Measurements from ENCODE around the gene SLC37A1. TPM values are rescaled to one million over a fixed set of nuclear protein-coding genes. Genes with fewer than 3 reads are reported as not detected.

Gene SLC37A1
- total RNA-seq, 2 donors from 2014 or later = 22.7 to 47.0 TPM

DNA sequence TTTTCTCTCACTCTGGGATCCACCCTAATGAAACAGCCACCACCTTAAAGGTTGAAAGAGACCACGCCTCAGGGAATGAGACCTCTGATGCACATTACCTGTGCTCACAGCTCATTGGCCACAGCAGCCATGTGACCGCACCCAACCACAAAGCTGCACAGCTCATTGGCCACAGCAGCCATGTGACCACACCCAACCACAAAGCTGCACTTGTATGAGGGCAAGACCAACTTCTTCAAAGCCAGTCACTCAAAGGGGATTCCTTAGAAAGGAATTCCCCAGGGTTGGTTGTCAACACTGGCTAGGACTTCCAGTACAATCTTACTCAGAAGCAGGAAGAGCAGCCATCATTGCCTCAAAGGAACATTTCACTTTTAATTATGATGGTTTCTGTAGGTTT is 96.2 kb downstream of the SLC37A1 start:
- WGBS, 2 experiments (ENCODE audit: insufficient coverage in 1 of 2, insufficient read length in 1 of 2) = 89 to 97% methylated on average over 1 to 2 of the region's 2 CpGs
- peaks cover 17% of the 10 kb centered on the region for H3K9me3 Mint-ChIP-seq

DNA sequence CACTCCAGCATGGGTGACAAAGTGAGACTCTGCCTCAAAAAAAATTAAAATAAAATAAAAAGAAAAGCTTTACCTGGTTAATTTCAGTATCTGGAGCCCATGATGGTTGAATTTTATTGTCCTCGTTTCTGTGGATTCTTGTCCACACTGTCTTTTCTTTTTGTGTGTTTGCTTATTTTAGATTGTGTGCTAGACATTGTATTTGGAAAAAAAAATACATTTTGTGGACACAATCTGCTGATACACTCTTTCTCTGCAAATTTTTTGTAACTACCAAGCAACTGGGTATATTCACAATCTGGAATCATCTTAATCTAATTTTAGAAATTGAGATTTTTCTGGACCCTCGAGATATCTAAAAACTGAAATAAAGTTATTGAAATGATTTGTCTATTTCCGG is 98.2 kb downstream of the SLC37A1 start:
- H3K27ac ChIP-seq (ENCODE audit: low read depth, low read length) = no peak overlapping the region
- peaks cover 28% of the 10 kb centered on the region for H3K9me3 ChIP-seq (ENCODE audit: control insufficient read depth, low read length)
- peaks cover 10% of the 10 kb centered on the region for H3K27me3 Mint-ChIP-seq (ENCODE audit: insufficient read depth)
- H3K9me3 Mint-ChIP-seq = peaks cover 8% of the 10 kb centered on the region
- TF ChIP-seq, protein P1, sequence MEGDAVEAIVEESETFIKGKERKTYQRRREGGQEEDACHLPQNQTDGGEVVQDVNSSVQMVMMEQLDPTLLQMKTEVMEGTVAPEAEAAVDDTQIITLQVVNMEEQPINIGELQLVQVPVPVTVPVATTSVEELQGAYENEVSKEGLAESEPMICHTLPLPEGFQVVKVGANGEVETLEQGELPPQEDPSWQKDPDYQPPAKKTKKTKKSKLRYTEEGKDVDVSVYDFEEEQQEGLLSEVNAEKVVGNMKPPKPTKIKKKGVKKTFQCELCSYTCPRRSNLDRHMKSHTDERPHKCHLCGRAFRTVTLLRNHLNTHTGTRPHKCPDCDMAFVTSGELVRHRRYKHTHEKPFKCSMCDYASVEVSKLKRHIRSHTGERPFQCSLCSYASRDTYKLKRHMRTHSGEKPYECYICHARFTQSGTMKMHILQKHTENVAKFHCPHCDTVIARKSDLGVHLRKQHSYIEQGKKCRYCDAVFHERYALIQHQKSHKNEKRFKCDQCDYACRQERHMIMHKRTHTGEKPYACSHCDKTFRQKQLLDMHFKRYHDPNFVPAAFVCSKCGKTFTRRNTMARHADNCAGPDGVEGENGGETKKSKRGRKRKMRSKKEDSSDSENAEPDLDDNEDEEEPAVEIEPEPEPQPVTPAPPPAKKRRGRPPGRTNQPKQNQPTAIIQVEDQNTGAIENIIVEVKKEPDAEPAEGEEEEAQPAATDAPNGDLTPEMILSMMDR (conservative IDR thresholded peaks at IDR 0.05) = no peak
- no peaks in the 10 kb centered on the region for H3K36me3 Mint-ChIP-seq (ENCODE audit: low read depth)
- H3K4me3 Mint-ChIP-seq = no peak overlapping the region
- no peak overlapping the region for H3K4me3 ChIP-seq (ENCODE audit: low read length)
- H3K27me3 ChIP-seq (ENCODE audit: control insufficient read depth, insufficient read depth, low read length, poor library complexity, severe bottlenecking) = no peaks in the 10 kb centered on the region
- H3K9ac ChIP-seq (ENCODE audit: extremely low read depth, low read length, poor library complexity, severe bottlenecking) = no peak overlapping the region
- no peaks in the 10 kb centered on the region for H3K36me3 ChIP-seq (ENCODE audit: control insufficient read depth, insufficient read depth, low read length)
- peaks cover 3% of the 10 kb centered on the region for H3K4me1 Mint-ChIP-seq
- 94 to 96% methylated on average over 3 of the region's 3 CpGs for WGBS, 2 experiments (ENCODE audit: insufficient coverage in 1 of 2, insufficient read length in 1 of 2)
- no peak overlapping the region for H3K27ac Mint-ChIP-seq
- no peak for DNase-seq
- H3K4me1 ChIP-seq (ENCODE audit: control insufficient read depth, insufficient read depth, low read length) = peaks cover 4% of the 10 kb centered on the region

More for the DNA sequence above, 96.2 kb downstream of the SLC37A1 start:
- no peak for DNase-seq
- H3K27me3 ChIP-seq (ENCODE audit: control insufficient read depth, insufficient read depth, low read length, poor library complexity, severe bottlenecking) = no peaks in the 10 kb centered on the region
- Mint-ChIP-seq H3K4me3 (no peak overlapping the region), H3K4me1 (peaks cover 3% of the 10 kb centered on the region), H3K27me3 (ENCODE audit: insufficient read depth) (peaks cover 20% of the 10 kb centered on the region), H3K27ac (no peak overlapping the region), H3K36me3 (ENCODE audit: low read depth) (no peaks in the 10 kb centered on the region)
- H3K4me1 ChIP-seq (ENCODE audit: control insufficient read depth, insufficient read depth, low read length) = peaks cover 4% of the 10 kb centered on the region
- H3K9me3 ChIP-seq (ENCODE audit: control insufficient read depth, low read length) = peaks cover 36% of the 10 kb centered on the region
- no peaks in the 10 kb centered on the region for H3K36me3 ChIP-seq (ENCODE audit: control insufficient read depth, insufficient read depth, low read length)
- H3K9ac ChIP-seq (ENCODE audit: extremely low read depth, low read length, poor library complexity, severe bottlenecking) = no peak overlapping the region
- TF ChIP-seq, protein P1 (conservative IDR thresholded peaks at IDR 0.05) = no peak
- peak overlapping the region; percentile 19 for H3K4me3 ChIP-seq (ENCODE audit: low read length)
- no peak overlapping the region for H3K27ac ChIP-seq (ENCODE audit: low read depth, low read length)

DNA sequence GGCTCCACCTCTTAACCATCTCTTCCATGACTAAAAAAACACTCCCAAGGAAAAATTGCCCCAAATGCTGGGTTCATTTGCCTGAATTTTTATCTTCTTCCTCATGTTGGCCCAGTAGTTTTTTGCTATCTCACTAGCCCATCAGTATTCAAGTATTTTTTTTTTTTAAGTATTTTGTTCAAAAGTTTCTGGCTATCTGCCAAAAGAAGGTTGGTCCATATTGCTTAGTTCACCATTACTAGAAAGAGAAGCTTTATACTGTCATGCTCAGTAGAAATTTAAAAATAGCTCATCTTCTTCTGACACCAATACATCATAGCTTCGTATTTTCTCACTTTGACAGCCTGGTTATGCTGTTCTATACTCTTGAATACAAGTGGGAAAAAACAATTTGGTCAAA is 98.7 kb downstream of the SLC37A1 start:
- peaks cover 3% of the 10 kb centered on the region for H3K4me1 Mint-ChIP-seq
- Histone ChIP-seq H3K27me3 (ENCODE audit: control insufficient read depth, insufficient read depth, low read length, poor library complexity, severe bottlenecking) (no peaks in the 10 kb centered on the region), H3K9me3 (ENCODE audit: control insufficient read depth, low read length) (peaks cover 22% of the 10 kb centered on the region), H3K36me3 (ENCODE audit: control insufficient read depth, insufficient read depth, low read length) (no peaks in the 10 kb centered on the region), H3K4me3 (ENCODE audit: low read length) (no peak overlapping the region), H3K4me1 (ENCODE audit: control insufficient read depth, insufficient read depth, low read length) (peaks cover 4% of the 10 kb centered on the region), H3K9ac (ENCODE audit: extremely low read depth, low read length, poor library complexity, severe bottlenecking) (no peak overlapping the region), H3K27ac (ENCODE audit: low read depth, low read length) (no peak overlapping the region)
- TF ChIP-seq, protein P1 (conservative IDR thresholded peaks at IDR 0.05) = no peak
- DNase-seq = no peak
- peaks cover 7% of the 10 kb centered on the region for H3K9me3 Mint-ChIP-seq
- H3K27me3 Mint-ChIP-seq (ENCODE audit: insufficient read depth) = peaks cover 10% of the 10 kb centered on the region
- WGBS, 2 experiments (ENCODE audit: insufficient coverage in 1 of 2, insufficient read length in 1 of 2) = 84 to 100% methylated on average over 1 of the region's 1 CpG
- H3K27ac Mint-ChIP-seq = no peak overlapping the region
- no peak overlapping the region for H3K4me3 Mint-ChIP-seq
- H3K36me3 Mint-ChIP-seq (ENCODE audit: low read depth) = no peaks in the 10 kb centered on the region
